Neural progenitor cell (in vitro differentiated cells): ENCODE measurements around the gene CCDC120. TPM values are rescaled to one million over a fixed set of nuclear protein-coding genes. Genes with fewer than 3 reads are reported as not detected.

Source experiments
- DNase-seq: peaks from one replicate; pipeline ENCODE4 v3.0.0-alpha.2; 2016; ENCODE audit warnings: low spot score
- H2AFZ ChIP-seq: fragments of 200-600 bp; sonication (generic); replicated peaks from 2 replicates; pipeline ENCODE4 v1.6.1; 2016; ENCODE audit warnings: antibody characterized with exemption
- H3F3A ChIP-seq: fragments of 200-600 bp; sonication (generic); 2 replicates; pipeline ENCODE4 v1.6.1; 2016; ENCODE audit warnings: antibody characterized with exemption, low read depth
- H3K27ac ChIP-seq: fragments of 200-600 bp; sonication (generic); 2 replicates; pipeline ENCODE4 v1.5.1; 2016; ENCODE audit warnings: mild to moderate bottlenecking
- H3K27me3 ChIP-seq: fragments of 200-600 bp; sonication (generic); 2 replicates; pipeline ENCODE4 v1.6.1; 2016; ENCODE audit warnings: mild to moderate bottlenecking, moderate library complexity
- H3K36me3 ChIP-seq: fragments of 200-600 bp; sonication (generic); 2 replicates; pipeline ENCODE4 v1.5.1; 2016
- H3K4me1 ChIP-seq: fragments of 200-600 bp; sonication (generic); 2 replicates; pipeline ENCODE4 v1.6.1; 2016; ENCODE audit warnings: mixed run types
- H3K4me2 ChIP-seq: fragments of 200-600 bp; sonication (generic); 2 replicates; pipeline ENCODE4 v1.6.1; 2016
- H3K4me3 ChIP-seq: fragments of 200-600 bp; sonication (generic); 2 replicates; pipeline ENCODE4 v1.5.1; 2016
- H3K79me2 ChIP-seq: fragments of 200-600 bp; sonication (generic); 2 replicates; pipeline ENCODE4 v1.6.1; 2016; ENCODE audit warnings: low read depth
- H3K9ac ChIP-seq: fragments of 200-600 bp; sonication (generic); 2 replicates; pipeline ENCODE4 v1.6.1; 2016
- H3K9me3 ChIP-seq: fragments of 200-600 bp; sonication (generic); 2 replicates; pipeline ENCODE4 v1.5.1; 2016; ENCODE audit warnings: low read depth
- H4K20me1 ChIP-seq: fragments of 200-600 bp; sonication (generic); 2 replicates; pipeline ENCODE4 v1.6.1; 2016; ENCODE audit warnings: low read depth
- H3K27ac Mint-ChIP-seq: 3 replicates; pipeline ENCODE4 v1.8.0; 2021; ENCODE audit warnings: mixed read lengths
- H3K27me3 Mint-ChIP-seq: 2 replicates; pipeline ENCODE4 v1.8.0; 2022; ENCODE audit warnings: low read depth, mild to moderate bottlenecking, inconsistent platforms, moderate library complexity, mixed read lengths; ENCODE audit not compliant: insufficient read depth
- H3K36me3 Mint-ChIP-seq: 3 replicates; pipeline ENCODE4 v1.8.0; 2021; ENCODE audit warnings: mixed read lengths
- H3K4me1 Mint-ChIP-seq: 3 replicates; pipeline ENCODE4 v1.8.0; 2021; ENCODE audit warnings: mixed read lengths
- H3K4me3 Mint-ChIP-seq: 3 replicates; pipeline ENCODE4 v1.8.0; 2021; ENCODE audit warnings: mild to moderate bottlenecking, moderate library complexity, mixed read lengths
- H3K9me3 Mint-ChIP-seq: 3 replicates; pipeline ENCODE4 v1.8.0; 2020; ENCODE audit warnings: mixed read lengths
- CTCF ChIP-seq: fragments of 200-600 bp; sonication (generic); IDR thresholded peaks from 2 replicates; pipeline ENCODE4 v1.5.1; 2017; ENCODE audit warnings: antibody characterized with exemption, mild to moderate bottlenecking
- EZH2 ChIP-seq: fragments of 200-600 bp; sonication (generic); IDR thresholded peaks from 2 replicates; pipeline ENCODE4 v1.6.1; 2017; ENCODE audit warnings: antibody characterized with exemption, mild to moderate bottlenecking, moderate library complexity
- EZH2phosphoT487 ChIP-seq: fragments of 200-600 bp; sonication (generic); IDR thresholded peaks from 2 replicates; pipeline ENCODE4 v1.6.1; 2017; ENCODE audit warnings: antibody characterized with exemption
- total RNA-seq: library from RNA; depleted of rRNA; stranded (reverse); fragments of >200 nt; gene quantifications from 2 replicates; pipeline ENCODE4 v1.2.3, GENCODE V29; 2015; ENCODE audit warnings: low replicate concordance

Gene CCDC120
- total RNA-seq, 1 donor from 2014 or later = 1.1 TPM

DNA sequence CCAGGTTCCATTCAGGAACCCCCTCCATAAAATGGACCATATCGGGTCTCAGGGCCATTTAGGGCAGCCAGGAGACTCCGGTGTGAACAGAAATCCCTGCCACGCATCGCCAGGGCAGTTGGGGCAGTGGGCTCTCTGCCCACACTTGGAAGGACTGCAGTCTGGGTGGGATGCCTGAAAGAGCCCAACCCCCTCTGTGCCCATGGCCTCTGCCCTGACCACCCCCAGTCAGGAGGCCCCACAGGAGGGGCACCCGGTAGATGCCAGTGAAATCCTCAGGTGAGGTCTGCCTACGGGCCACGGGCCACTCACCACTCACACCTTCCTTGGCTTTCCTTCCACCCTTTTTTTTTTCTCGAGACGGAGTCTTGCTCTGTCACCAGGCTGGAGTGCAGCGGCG lies 10.2 kb downstream of the CCDC120 start:
- DNase-seq = no peak
- H3K4me3 ChIP-seq = no peak overlapping the region
- Mint-ChIP-seq H3K27ac (no peak overlapping the region), H3K4me3 (no peak overlapping the region), H3K27me3 (peaks cover 11% of the 10 kb centered on the region), H3K9me3 (peaks cover 23% of the 10 kb centered on the region), H3K36me3 (no peaks in the 10 kb centered on the region), H3K4me1 (peaks cover 8% of the 10 kb centered on the region)
- no peaks in the 10 kb centered on the region for H3K4me1 ChIP-seq
- no peaks in the 10 kb centered on the region for H3K9me3 ChIP-seq
- H3K27ac ChIP-seq = no peak overlapping the region
- no peak overlapping the region for H2AFZ ChIP-seq
- no peak for TF ChIP-seq EZH2
- TF ChIP-seq EZH2phosphoT487 = no peak
- TF ChIP-seq CTCF = no peak
- H3K27me3 ChIP-seq = no peaks in the 10 kb centered on the region
- no peaks in the 10 kb centered on the region for H3K79me2 ChIP-seq
- no peaks in the 10 kb centered on the region for H3F3A ChIP-seq
- H3K36me3 ChIP-seq = no peaks in the 10 kb centered on the region
- H4K20me1 ChIP-seq = no peaks in the 10 kb centered on the region
- no peak overlapping the region for H3K9ac ChIP-seq
- no peak overlapping the region for H3K4me2 ChIP-seq

DNA sequence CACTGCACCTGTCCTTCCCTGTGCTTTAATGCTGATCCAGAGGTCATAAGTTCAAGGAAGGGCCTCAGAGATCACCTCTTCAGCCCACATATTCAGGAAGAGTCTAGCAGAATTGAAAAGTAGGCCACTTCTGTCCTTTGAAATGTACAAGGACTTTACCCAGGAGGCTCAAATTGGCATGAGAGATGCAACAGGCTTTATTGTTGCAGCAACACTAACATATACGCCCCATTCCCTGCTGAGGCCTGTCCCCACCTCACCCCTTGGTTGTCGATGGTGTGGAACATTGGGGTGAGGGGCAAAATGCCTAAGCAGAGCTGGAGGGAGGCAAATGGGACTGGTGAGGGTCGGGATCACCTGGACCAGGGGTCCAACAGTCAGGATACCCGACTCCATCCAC lies 12.2 kb downstream of the CCDC120 start:
- H3K9ac ChIP-seq = no peak overlapping the region
- no peak for DNase-seq
- H3K27me3 ChIP-seq = no peaks in the 10 kb centered on the region
- TF ChIP-seq EZH2 = no peak
- no peak for TF ChIP-seq EZH2phosphoT487
- TF ChIP-seq CTCF = no peak
- H3K27ac ChIP-seq = no peak overlapping the region
- H2AFZ ChIP-seq = no peak overlapping the region
- H3K4me2 ChIP-seq = no peak overlapping the region
- no peaks in the 10 kb centered on the region for H3K36me3 Mint-ChIP-seq
- H3K36me3 ChIP-seq = no peaks in the 10 kb centered on the region
- H3K79me2 ChIP-seq = no peaks in the 10 kb centered on the region
- no peaks in the 10 kb centered on the region for H3K4me1 ChIP-seq
- H3K9me3 Mint-ChIP-seq = peaks cover 24% of the 10 kb centered on the region
- H3K27me3 Mint-ChIP-seq = peaks cover 11% of the 10 kb centered on the region
- H3K4me1 Mint-ChIP-seq = peaks cover 8% of the 10 kb centered on the region
- H3K4me3 Mint-ChIP-seq = no peak overlapping the region
- H3F3A ChIP-seq = no peaks in the 10 kb centered on the region
- no peak overlapping the region for H3K4me3 ChIP-seq
- H4K20me1 ChIP-seq = no peaks in the 10 kb centered on the region
- no peak overlapping the region for H3K27ac Mint-ChIP-seq
- H3K9me3 ChIP-seq = no peaks in the 10 kb centered on the region

DNA sequence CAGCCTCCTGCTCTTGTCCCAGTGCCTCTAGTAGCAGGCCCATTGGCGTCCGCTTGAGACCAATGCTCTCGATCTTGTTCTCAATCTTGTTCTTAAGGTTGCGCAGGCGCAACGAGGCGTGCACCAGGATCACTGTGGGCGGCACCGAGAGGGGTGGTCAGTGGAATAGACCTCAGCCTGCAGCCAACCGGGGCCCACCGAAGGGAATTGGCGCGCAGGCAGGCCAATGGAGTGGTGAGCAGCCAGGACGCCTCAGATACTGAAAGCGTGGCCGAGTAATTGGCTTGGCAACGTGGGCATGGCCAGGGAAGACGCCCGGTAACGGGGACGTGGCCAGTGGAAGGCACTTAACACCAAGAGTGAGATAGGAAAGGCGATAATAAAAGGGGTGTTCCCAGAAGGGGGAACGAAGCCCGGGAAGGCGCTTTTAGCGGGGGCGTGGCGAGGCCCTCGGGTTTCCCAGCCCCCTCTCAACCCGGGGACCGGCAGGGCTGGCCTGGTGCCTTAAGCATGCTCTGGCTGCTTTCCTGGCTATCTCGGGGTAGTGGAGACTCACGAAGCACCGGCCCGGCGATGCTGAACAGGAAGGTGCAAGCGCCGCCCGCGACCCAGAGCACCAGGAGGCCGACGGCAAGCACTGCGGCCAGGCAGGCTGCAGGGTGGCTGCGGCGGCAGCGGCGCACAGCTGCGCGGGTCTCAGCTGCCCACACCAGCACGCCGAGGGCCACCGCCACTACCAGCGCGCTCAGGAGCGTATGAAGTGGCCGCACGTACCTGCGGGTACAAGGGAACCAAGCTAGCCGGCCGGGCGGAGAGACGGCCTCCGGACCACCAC lies 13.3 kb downstream of the CCDC120 start:
- Histone ChIP-seq H3K9ac (no peak overlapping the region), H3K4me3 (no peak overlapping the region), H3K27me3 (no peaks in the 10 kb centered on the region), H3F3A (no peaks in the 10 kb centered on the region), H2AFZ (no peak overlapping the region), H3K4me2 (peak overlapping the region; percentile 88), H4K20me1 (no peaks in the 10 kb centered on the region), H3K79me2 (no peaks in the 10 kb centered on the region), H3K36me3 (no peaks in the 10 kb centered on the region), H3K9me3 (no peaks in the 10 kb centered on the region), H3K27ac (no peak overlapping the region), H3K4me1 (no peaks in the 10 kb centered on the region)
- peaks cover 11% of the 10 kb centered on the region for H3K27me3 Mint-ChIP-seq
- H3K4me1 Mint-ChIP-seq = peaks cover 8% of the 10 kb centered on the region
- H3K27ac Mint-ChIP-seq = no peak overlapping the region
- no peaks in the 10 kb centered on the region for H3K36me3 Mint-ChIP-seq
- TF ChIP-seq CTCF (no peak), EZH2 (no peak), EZH2phosphoT487 (no peak)
- H3K4me3 Mint-ChIP-seq = peak overlapping the region; percentile 88
- peaks cover 23% of the 10 kb centered on the region for H3K9me3 Mint-ChIP-seq
- no peak for DNase-seq
